ES-I3 (cell line): ENCODE results near the gene SLC5A2.

Source experiments
- H3K36me3 ChIP-seq: 2 replicates; pipeline ENCODE4 v1.6.1; 2013; ENCODE audit warnings: mild to moderate bottlenecking, low read length, control low read depth, moderate library complexity; ENCODE audit not compliant: insufficient read depth
- H3K4me1 ChIP-seq: 2 replicates; pipeline ENCODE4 v1.6.1; 2013; ENCODE audit warnings: mild to moderate bottlenecking, control low read depth, low read length; ENCODE audit not compliant: insufficient read depth
- H3K9ac ChIP-seq: 2 replicates; pipeline ENCODE4 v1.6.1; 2013; ENCODE audit warnings: low read depth, mild to moderate bottlenecking, low read length, moderate library complexity
- H3K9me3 ChIP-seq: 2 replicates; pipeline ENCODE4 v1.6.1; 2013; ENCODE audit warnings: mild to moderate bottlenecking, low read length, moderate library complexity; ENCODE audit not compliant: control insufficient read depth, insufficient read depth

SLC5A2 gene

DNA sequence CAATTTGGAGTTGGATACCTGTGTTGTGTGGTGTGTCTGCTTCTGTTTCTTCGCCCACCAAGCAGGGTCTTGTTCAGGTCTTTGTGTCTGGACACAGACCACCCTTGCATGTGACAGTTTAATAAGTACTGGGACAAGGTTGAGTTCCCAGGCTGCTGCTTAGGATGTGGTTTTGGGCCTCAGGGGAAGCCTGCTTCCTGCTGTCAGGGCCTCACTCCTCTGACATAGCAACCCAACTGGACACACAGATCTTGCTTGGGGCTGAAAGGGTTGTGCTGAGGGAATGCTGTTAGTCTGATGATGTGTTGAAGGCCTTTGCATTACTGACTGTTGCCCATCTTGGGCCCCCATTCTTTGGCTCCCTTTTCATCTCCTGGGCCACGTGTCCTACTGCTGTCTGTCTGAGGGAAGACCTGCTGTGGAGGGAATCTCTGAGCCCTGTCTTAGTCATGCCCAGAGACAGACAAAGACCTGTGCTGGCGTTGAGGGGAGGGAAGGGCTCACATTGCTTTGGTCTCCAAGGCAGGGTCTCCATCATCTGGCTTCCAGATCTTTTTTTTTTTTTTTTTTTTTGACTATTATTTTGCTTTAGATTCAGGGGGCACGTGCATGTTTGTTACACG is 15.7 kb upstream of the SLC5A2 start:
- Histone ChIP-seq H3K9ac (no peak overlapping the region), H3K4me1 (peaks cover 6% of the 10 kb centered on the region; the same call in 1 of the 2 replicates), H3K9me3 (no peaks in the 10 kb centered on the region), H3K36me3 (no peaks in the 10 kb centered on the region)

- H3K36me3 ChIP-seq = no peaks in the 10 kb centered on the region
- H3K9ac ChIP-seq = no peak overlapping the region
- H3K9me3 ChIP-seq = no peaks in the 10 kb centered on the region
- H3K4me1 ChIP-seq = peaks cover 6% of the 10 kb centered on the region; the same call in 1 of the 2 replicates
Measured at GRCh38 chr16:31467858-31468257, 15.1 kb upstream of the SLC5A2 start.

DNA sequence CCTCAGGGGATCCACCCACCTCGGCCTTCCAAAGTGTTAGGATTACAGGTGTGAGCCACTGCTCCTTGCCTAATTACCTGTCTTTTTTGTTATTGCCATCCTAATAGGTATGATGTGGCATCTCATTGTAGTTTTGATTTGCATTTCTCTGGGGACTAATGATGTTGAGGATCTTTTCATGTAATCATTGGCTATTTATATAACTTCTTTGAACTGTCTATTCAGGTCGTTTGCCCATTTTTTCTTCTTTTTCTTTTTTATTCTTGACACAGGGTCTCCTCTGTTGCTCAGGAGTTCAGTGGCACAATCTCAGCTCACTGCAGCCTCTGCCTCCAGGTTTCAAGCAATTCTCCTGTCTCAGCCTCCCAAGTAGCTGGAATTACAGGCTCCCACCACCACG is 12.3 kb upstream of the SLC5A2 start:
- no peaks in the 10 kb centered on the region; the same call in 1 of the 2 replicates for H3K9me3 ChIP-seq
- H3K4me1 ChIP-seq = peaks cover 6% of the 10 kb centered on the region; the same call in 1 of the 2 replicates
- H3K9ac ChIP-seq = no peak overlapping the region
- no peaks in the 10 kb centered on the region for H3K36me3 ChIP-seq

- H3K9ac ChIP-seq = peak overlapping the region; percentile 54; the same call in 1 of the 2 replicates
- no peaks in the 10 kb centered on the region for H3K36me3 ChIP-seq
- H3K9me3 ChIP-seq = no peaks in the 10 kb centered on the region; the same call in 1 of the 2 replicates
- H3K4me1 ChIP-seq = peaks cover 6% of the 10 kb centered on the region; the same call in 1 of the 2 replicates
Measured at GRCh38 chr16:31471241-31471874, 11.6 kb upstream of the SLC5A2 start.

DNA sequence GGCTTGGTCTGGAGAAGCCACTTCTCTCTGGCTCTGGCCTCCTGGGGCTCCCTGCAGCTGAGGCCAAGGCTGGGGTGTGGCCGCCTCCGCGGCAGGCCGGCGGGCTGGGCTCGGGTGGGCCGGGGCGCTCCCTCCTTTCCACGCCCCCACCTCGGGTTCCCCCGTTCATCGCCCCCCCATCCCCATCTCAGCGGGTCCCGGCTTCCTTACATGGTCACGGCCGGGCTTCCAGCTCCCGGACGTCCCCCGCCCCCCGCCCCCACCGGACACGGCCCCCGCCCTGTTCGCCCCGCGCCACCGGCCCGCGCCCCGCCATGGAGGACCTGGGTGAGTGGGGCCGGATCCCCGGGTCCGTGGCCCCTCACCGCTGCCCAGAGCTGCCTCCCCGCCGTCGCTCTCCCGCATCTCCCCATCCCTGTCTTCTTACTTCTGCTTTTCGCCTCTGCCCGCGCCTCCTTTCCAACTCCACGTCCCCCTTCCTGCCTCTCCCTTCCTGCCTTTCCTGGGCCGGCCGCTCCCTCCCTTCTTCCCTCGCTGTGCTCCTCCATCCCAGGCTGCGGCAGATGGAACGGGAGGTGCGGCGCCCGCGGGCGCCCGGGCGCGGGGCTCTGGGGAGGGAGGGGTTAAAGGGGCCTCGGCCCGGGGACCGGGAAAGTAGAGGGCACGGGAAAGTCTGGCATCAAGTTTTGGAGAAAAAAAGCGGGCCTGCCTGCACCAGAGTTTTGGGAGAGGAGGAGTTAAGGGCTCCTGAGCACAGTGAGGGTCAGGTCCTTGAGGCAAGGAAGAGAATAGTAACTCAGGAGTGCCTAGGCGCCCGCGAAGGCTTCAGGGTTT is 10.8 kb upstream of the SLC5A2 start, which contains the start of gene TGFB1I1:
Gene TGFB1I1 (plus strand): TSS at position 278 of the 834 bp plus-strand sequence. CDS start 37 bp downstream, at position 315.
- Histone ChIP-seq H3K36me3 (no peaks in the 10 kb centered on the region), H3K9ac (peak within 1 kb of the TSS; percentile 75), H3K9me3 (no peaks in the 10 kb centered on the region; the same call in 1 of the 2 replicates), H3K4me1 (peaks cover 6% of the 10 kb centered on the region; the same call in 1 of the 2 replicates)

- H3K9ac ChIP-seq = peak overlapping the region; percentile 75
Measured at GRCh38 chr16:31472709-31473203, 10.2 kb upstream of the SLC5A2 start.

DNA sequence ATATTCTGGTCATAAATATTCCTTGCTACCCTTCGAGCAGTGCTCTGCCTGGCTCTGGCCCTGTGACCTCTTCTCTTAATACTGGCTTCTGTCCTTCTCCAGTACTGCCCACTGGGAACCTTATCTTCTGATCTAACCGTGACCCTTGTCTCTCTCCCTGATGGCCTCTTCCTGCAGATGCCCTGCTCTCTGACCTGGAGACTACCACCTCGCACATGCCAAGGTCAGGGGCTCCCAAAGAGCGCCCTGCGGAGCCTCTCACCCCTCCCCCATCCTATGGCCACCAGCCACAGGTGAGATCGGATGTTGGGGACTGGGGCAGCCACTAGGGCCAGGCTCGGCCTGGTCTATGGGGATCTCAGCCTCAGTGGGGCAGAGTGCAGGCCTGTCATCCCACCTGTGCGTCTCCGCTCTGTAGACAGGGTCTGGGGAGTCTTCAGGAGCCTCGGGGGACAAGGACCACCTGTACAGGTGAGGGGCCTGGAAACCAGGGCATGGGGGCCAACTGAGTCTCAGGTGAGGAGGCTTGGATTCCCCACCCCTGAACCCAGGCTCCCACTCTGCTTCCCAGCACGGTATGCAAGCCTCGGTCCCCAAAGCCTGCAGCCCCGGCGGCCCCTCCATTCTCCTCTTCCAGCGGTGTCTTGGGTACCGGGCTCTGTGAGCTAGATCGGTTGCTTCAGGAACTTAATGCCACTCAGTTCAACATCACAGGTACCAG is 9.5 kb upstream of the SLC5A2 start:
- Histone ChIP-seq H3K9me3 (no peaks in the 10 kb centered on the region; the same call in 1 of the 2 replicates), H3K36me3 (no peaks in the 10 kb centered on the region), H3K9ac (no peak overlapping the region), H3K4me1 (peaks cover 6% of the 10 kb centered on the region; the same call in 1 of the 2 replicates)

More at GRCh38 chr16:31472709-31473203, 10.2 kb upstream of the SLC5A2 start:
- Histone ChIP-seq H3K4me1 (peaks cover 6% of the 10 kb centered on the region; the same call in 1 of the 2 replicates), H3K9me3 (no peaks in the 10 kb centered on the region; the same call in 1 of the 2 replicates), H3K36me3 (no peaks in the 10 kb centered on the region)

DNA sequence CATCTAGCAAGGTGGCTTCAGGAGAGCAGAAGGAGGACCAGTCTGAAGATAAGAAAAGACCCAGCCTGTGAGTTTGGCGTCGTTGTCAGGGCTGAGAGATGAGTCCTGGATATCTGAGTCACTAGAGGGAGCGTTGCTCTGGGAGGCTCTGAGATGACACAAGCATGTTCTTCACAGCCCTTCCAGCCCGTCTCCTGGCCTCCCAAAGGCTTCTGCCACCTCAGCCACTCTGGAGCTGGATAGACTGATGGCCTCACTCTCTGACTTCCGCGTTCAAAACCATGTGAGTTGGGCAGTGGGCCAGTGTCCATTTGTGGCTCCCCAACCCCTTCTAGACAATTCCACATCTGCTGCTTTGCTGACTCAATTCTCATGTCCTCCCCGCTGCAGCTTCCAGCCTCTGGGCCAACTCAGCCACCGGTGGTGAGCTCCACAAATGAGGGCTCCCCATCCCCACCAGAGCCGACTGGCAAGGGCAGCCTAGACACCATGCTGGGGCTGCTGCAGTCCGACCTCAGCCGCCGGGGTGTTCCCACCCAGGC is 8.7 kb upstream of the SLC5A2 start:
- Histone ChIP-seq H3K9ac (no peak overlapping the region), H3K36me3 (no peaks in the 10 kb centered on the region), H3K9me3 (no peaks in the 10 kb centered on the region; the same call in 1 of the 2 replicates), H3K4me1 (peaks cover 6% of the 10 kb centered on the region; the same call in 1 of the 2 replicates)

- no peaks in the 10 kb centered on the region for H3K36me3 ChIP-seq
- no peaks in the 10 kb centered on the region; the same call in 1 of the 2 replicates for H3K9me3 ChIP-seq
- H3K9ac ChIP-seq = no peak overlapping the region
- peaks cover 6% of the 10 kb centered on the region; the same call in 1 of the 2 replicates for H3K4me1 ChIP-seq
Measured at GRCh38 chr16:31474773-31475738, 7.9 kb upstream of the SLC5A2 start.

GRCh38 chr16:31475946-31476302 is 7.0 kb upstream of the SLC5A2 start:
- no peaks in the 10 kb centered on the region; the same call in 1 of the 2 replicates for H3K9me3 ChIP-seq
- no peaks in the 10 kb centered on the region for H3K36me3 ChIP-seq
- H3K9ac ChIP-seq = peak overlapping the region; percentile 84; the same call in 1 of the 2 replicates
- peaks cover 6% of the 10 kb centered on the region; the same call in 1 of the 2 replicates for H3K4me1 ChIP-seq

DNA sequence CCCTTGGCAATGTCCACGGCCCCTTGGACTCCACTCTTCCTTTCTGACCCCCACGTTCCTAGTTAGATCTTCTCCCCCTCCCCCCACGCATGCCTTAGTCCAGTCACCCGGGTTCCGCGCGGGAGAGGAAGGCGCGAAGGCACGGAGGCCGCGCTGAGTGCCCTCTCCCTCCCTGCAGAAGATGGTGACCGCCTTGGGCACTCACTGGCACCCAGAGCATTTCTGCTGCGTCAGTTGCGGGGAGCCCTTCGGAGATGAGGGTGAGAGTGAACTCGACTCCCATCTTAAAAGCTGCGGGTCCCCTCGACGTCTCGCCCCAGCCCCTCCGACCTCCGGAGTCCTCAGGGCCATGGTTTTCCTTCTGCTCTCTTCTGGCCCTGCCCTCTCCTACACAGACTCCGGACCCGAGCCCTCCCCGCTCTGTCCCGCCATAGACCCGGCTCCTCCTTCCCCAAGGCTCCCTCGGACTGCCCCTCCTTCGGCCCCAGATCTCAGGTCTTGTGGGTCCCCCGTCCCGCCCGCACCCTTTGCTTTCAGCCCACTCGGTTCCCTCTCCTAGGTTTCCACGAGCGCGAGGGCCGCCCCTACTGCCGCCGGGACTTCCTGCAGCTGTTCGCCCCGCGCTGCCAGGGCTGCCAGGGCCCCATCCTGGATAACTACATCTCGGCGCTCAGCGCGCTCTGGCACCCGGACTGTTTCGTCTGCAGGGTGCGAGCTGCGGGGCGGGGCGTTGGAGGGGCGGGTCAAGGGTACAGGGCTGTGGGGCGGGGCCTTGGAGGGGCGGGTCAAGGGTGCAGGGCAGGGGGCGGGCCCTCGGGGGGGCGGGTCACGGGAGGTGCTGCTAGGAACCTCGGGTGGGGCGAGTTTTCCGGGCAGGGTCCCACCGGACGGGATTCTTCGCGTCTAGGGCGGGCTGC is 6.4 kb upstream of the SLC5A2 start:
- no peaks in the 10 kb centered on the region for H3K36me3 ChIP-seq
- H3K9ac ChIP-seq = peak overlapping the region; percentile 84; the same call in 1 of the 2 replicates
- no peaks in the 10 kb centered on the region; the same call in 1 of the 2 replicates for H3K9me3 ChIP-seq
- no peaks in the 10 kb centered on the region; the same call in 1 of the 2 replicates for H3K4me1 ChIP-seq
